Measurements from ENCODE around the gene CFAP65.

CFAP65 gene

GRCh38 chr2:219001100-219001576, 40.2 kb downstream of the CFAP65 start:
- Histone ChIP-seq H3K36me3 (ENCODE audit: control insufficient read depth, low read depth, low read length) (no peaks in the 10 kb centered on the region), H3K27me3 (ENCODE audit: control insufficient read depth, insufficient read depth, low read length) (peaks cover 99% of the 10 kb centered on the region), H3K4me1 (ENCODE audit: control insufficient read depth, low read depth, low read length) (peaks cover 26% of the 10 kb centered on the region), H3K4me3 (ENCODE audit: low read length) (peak overlapping the region; percentile 57), H3K9me3 (ENCODE audit: control insufficient read depth, low read depth, low read length) (no peaks in the 10 kb centered on the region), H3K27ac (ENCODE audit: low read length) (no peak overlapping the region), H3K9ac (ENCODE audit: low read length) (no peak overlapping the region)

- peaks cover 26% of the 10 kb centered on the region for H3K4me1 ChIP-seq (ENCODE audit: control insufficient read depth, low read depth, low read length)
These were observed 40.8 kb downstream of the CFAP65 start for GRCh38 chr2:219000569-219000960.

GRCh38 chr2:218999881-219000568, 41.3 kb downstream of the CFAP65 start:
- Histone ChIP-seq H3K36me3 (ENCODE audit: control insufficient read depth, low read depth, low read length) (no peaks in the 10 kb centered on the region), H3K27me3 (ENCODE audit: control insufficient read depth, insufficient read depth, low read length) (peaks cover 100% of the 10 kb centered on the region), H3K4me1 (ENCODE audit: control insufficient read depth, low read depth, low read length) (peaks cover 26% of the 10 kb centered on the region), H3K9ac (ENCODE audit: low read length) (no peak overlapping the region), H3K4me3 (ENCODE audit: low read length) (peak overlapping the region; percentile 0), H3K9me3 (ENCODE audit: control insufficient read depth, low read depth, low read length) (no peaks in the 10 kb centered on the region), H3K27ac (ENCODE audit: low read length) (no peak overlapping the region)

More at GRCh38 chr2:219000569-219000960, 40.8 kb downstream of the CFAP65 start:
- Histone ChIP-seq H3K4me3 (ENCODE audit: low read length) (no peak overlapping the region), H3K9ac (ENCODE audit: low read length) (no peak overlapping the region), H3K27me3 (ENCODE audit: control insufficient read depth, insufficient read depth, low read length) (peaks cover 100% of the 10 kb centered on the region), H3K27ac (ENCODE audit: low read length) (no peak overlapping the region), H3K36me3 (ENCODE audit: control insufficient read depth, low read depth, low read length) (no peaks in the 10 kb centered on the region), H3K9me3 (ENCODE audit: control insufficient read depth, low read depth, low read length) (no peaks in the 10 kb centered on the region)

- Histone ChIP-seq H3K4me1 (ENCODE audit: control insufficient read depth, low read depth, low read length) (peaks cover 26% of the 10 kb centered on the region), H3K36me3 (ENCODE audit: control insufficient read depth, low read depth, low read length) (no peaks in the 10 kb centered on the region), H3K9ac (ENCODE audit: low read length) (no peak overlapping the region), H3K9me3 (ENCODE audit: control insufficient read depth, low read depth, low read length) (no peaks in the 10 kb centered on the region), H3K27me3 (ENCODE audit: control insufficient read depth, insufficient read depth, low read length) (peaks cover 100% of the 10 kb centered on the region), H3K4me3 (ENCODE audit: low read length) (peak overlapping the region; percentile 0), H3K27ac (ENCODE audit: low read length) (no peak overlapping the region)
These were observed 42.1 kb downstream of the CFAP65 start for GRCh38 chr2:218999021-218999880.

- H3K27ac ChIP-seq (ENCODE audit: low read length): no peak overlapping the region
- no peak overlapping the region for H3K4me3 ChIP-seq (ENCODE audit: low read length)
- no peaks in the 10 kb centered on the region for H3K36me3 ChIP-seq (ENCODE audit: control insufficient read depth, low read depth, low read length)
- H3K9ac ChIP-seq (ENCODE audit: low read length): no peak overlapping the region
- no peaks in the 10 kb centered on the region for H3K9me3 ChIP-seq (ENCODE audit: control insufficient read depth, low read depth, low read length)
- H3K4me1 ChIP-seq (ENCODE audit: control insufficient read depth, low read depth, low read length): peaks cover 25% of the 10 kb centered on the region
- peaks cover 100% of the 10 kb centered on the region for H3K27me3 ChIP-seq (ENCODE audit: control insufficient read depth, insufficient read depth, low read length)
These were observed 42.8 kb downstream of the CFAP65 start for GRCh38 chr2:218998414-218999002.

- Histone ChIP-seq H3K27ac (ENCODE audit: low read length) (no peak overlapping the region), H3K4me3 (ENCODE audit: low read length) (no peak overlapping the region), H3K9ac (ENCODE audit: low read length) (no peak overlapping the region), H3K27me3 (ENCODE audit: control insufficient read depth, insufficient read depth, low read length) (peaks cover 100% of the 10 kb centered on the region), H3K9me3 (ENCODE audit: control insufficient read depth, low read depth, low read length) (no peaks in the 10 kb centered on the region), H3K36me3 (ENCODE audit: control insufficient read depth, low read depth, low read length) (no peaks in the 10 kb centered on the region), H3K4me1 (ENCODE audit: control insufficient read depth, low read depth, low read length) (peaks cover 22% of the 10 kb centered on the region)
These were observed 43.6 kb downstream of the CFAP65 start for GRCh38 chr2:218997731-218998130.

- Histone ChIP-seq H3K27ac (ENCODE audit: low read length) (no peak overlapping the region), H3K27me3 (ENCODE audit: control insufficient read depth, insufficient read depth, low read length) (peaks cover 100% of the 10 kb centered on the region)
These were observed 44.4 kb downstream of the CFAP65 start for GRCh38 chr2:218996937-218997336.

GRCh38 chr2:218995972-218996711, 45.2 kb downstream of the CFAP65 start:
- H3K27ac ChIP-seq (ENCODE audit: low read length): no peak overlapping the region
- no peak overlapping the region for H3K9ac ChIP-seq (ENCODE audit: low read length)
- peaks cover 100% of the 10 kb centered on the region for H3K27me3 ChIP-seq (ENCODE audit: control insufficient read depth, insufficient read depth, low read length)

More at GRCh38 chr2:218996937-218997336, 44.4 kb downstream of the CFAP65 start:
- Histone ChIP-seq H3K36me3 (ENCODE audit: control insufficient read depth, low read depth, low read length) (no peaks in the 10 kb centered on the region), H3K9ac (ENCODE audit: low read length) (no peak overlapping the region), H3K4me1 (ENCODE audit: control insufficient read depth, low read depth, low read length) (peaks cover 19% of the 10 kb centered on the region), H3K9me3 (ENCODE audit: control insufficient read depth, low read depth, low read length) (no peaks in the 10 kb centered on the region), H3K4me3 (ENCODE audit: low read length) (no peak overlapping the region)

DNA sequence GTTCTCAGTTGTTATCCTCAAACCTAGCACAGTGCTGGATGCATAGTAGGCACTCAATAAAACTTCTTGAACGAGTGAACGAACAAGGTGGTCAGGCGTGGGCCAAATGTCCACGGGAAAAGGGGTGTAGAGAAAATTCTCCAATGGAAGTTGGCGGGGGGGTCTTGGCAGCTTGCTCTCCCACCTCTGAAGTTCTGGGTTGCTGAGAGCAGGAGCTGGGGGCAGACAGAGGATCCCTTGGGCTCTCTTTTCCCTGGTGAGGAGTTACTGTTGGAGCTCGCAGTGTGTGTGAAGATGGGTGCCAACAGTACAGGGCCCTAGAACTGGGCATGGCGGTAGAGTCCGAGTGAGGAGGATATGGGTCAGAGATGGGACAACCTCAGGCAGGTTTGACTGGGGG, 45.8 kb downstream of the CFAP65 start:
- H3K4me3 ChIP-seq (ENCODE audit: low read length): no peak overlapping the region
- H3K9ac ChIP-seq (ENCODE audit: low read length): no peak overlapping the region
- peaks cover 14% of the 10 kb centered on the region for H3K4me1 ChIP-seq (ENCODE audit: control insufficient read depth, low read depth, low read length)
- H3K9me3 ChIP-seq (ENCODE audit: control insufficient read depth, low read depth, low read length): no peaks in the 10 kb centered on the region
- peaks cover 100% of the 10 kb centered on the region for H3K27me3 ChIP-seq (ENCODE audit: control insufficient read depth, insufficient read depth, low read length)
- no peaks in the 10 kb centered on the region for H3K36me3 ChIP-seq (ENCODE audit: control insufficient read depth, low read depth, low read length)
- H3K27ac ChIP-seq (ENCODE audit: low read length): no peak overlapping the region

More at GRCh38 chr2:218995972-218996711, 45.2 kb downstream of the CFAP65 start:
- Histone ChIP-seq H3K4me3 (ENCODE audit: low read length) (peak overlapping the region; percentile 44), H3K9me3 (ENCODE audit: control insufficient read depth, low read depth, low read length) (no peaks in the 10 kb centered on the region), H3K4me1 (ENCODE audit: control insufficient read depth, low read depth, low read length) (peaks cover 19% of the 10 kb centered on the region), H3K36me3 (ENCODE audit: control insufficient read depth, low read depth, low read length) (no peaks in the 10 kb centered on the region)

DNA sequence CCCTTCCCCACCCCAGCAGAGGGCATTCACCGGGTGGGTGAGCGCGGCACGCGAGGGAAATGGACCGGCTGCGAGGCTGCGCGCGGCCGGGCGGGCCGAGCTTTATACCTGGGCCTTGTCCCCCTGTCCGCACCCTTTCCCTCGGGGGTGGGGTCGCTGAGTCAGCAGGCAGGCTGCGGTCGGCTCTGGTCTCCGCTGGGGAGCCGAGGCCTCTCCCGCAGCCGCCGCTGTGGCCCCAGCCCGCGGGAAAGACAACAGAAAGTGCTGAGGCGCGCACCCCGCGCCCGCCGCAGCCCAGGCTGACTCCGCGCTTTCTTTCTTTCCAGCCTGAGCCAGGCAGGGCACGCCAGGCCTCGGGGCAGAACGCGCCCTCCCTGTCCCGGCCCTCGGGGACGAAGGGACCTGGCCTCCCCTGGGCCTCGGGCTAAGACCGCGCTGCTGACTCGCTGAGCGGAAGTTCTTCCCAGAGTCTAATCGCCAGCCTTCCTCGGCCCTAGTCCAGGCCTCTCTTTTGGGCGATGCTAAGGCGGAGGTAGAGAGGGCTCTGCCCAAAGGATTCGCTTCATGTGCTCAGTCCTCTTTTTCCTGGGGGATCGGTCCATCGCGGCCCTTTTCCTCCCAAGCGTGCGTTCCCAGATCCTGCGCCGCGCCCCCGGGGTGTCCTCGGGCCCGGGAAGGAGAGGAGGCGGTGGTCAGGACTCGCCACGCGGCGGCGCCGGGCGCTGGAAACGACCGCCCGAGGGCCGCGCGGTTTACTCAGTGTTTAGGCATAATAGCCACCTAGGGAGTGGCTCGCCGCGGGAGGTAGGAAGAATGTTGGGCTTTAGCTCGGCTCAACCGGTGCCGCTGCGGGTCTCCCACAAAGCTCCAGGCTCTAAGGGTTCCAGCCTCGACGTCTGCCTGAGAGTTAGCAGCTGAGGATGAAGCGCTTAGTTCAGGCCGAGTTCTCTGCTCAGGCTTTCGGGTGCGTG, 47.7 kb downstream of the CFAP65 start, which contains the start of gene CRYBA2:
TSS of gene CRYBA2 (minus strand) at position 78 of the 971 bp plus-strand sequence. CDS start 246 bp downstream, outside the sequence.
- H3K27me3 ChIP-seq (ENCODE audit: control insufficient read depth, insufficient read depth, low read length): peaks cover 100% of the 10 kb centered on the region
- no peaks in the 10 kb centered on the region for H3K9me3 ChIP-seq (ENCODE audit: control insufficient read depth, low read depth, low read length)
- H3K27ac ChIP-seq (ENCODE audit: low read length): no peak within 1 kb of the TSS
- no peak within 1 kb of the TSS for H3K4me3 ChIP-seq (ENCODE audit: low read length)
- no peaks in the 10 kb centered on the region for H3K36me3 ChIP-seq (ENCODE audit: control insufficient read depth, low read depth, low read length)
- no peaks in the 10 kb centered on the region for H3K4me1 ChIP-seq (ENCODE audit: control insufficient read depth, low read depth, low read length)
- H3K9ac ChIP-seq (ENCODE audit: low read length): no peak within 1 kb of the TSS
